ENCODE data around the gene BTRC. TPM values are rescaled to one million over a fixed set of nuclear protein-coding genes. Genes with fewer than 3 reads are reported as not detected.
A peak's percentile ranks its signal among the peaks of the same experiment; 100 is the strongest.

The BTRC gene
- total RNA-seq, 1 donor from 2014 or later, result 0.96 TPM

- H3K36me3 ChIP-seq, result peaks cover 0 to 4% of the 10 kb centered on the region in 2 donors
Measured at GRCh38 chr10:101569622-101570427, 215.9 kb downstream of the BTRC start.

GRCh38 chr10:101570428-101571270 is 216.7 kb downstream of the BTRC start:
- peaks cover 0 to 7% of the 10 kb centered on the region in 2 donors for H3K36me3 ChIP-seq
- peaks cover 0 to 7% of the 10 kb centered on the region in 2 donors for H3K9me3 ChIP-seq
- DNase-seq (ENCODE audit: low spot score in 2 of 2), result no peak
- TF ChIP-seq CTCF (IDR thresholded peaks at IDR 0.05), result no peak
- H3K4me1 ChIP-seq, result peaks cover 0 to 17% of the 10 kb centered on the region in 2 donors
- intact Hi-C loops (cut with DNase I), result loop anchor here (1.0 to 5.0 kb wide), 3 partner anchors 218 to 410 kb away; partner anchors contain the start of gene BTRC
- no peak overlapping the region for H3K27ac ChIP-seq
- peaks cover 12% of the 10 kb centered on the region for H3K27me3 ChIP-seq
- H3K4me3 ChIP-seq, result peak overlapping the region; percentile 66 to 77

More at GRCh38 chr10:101569622-101570427, 215.9 kb downstream of the BTRC start:
- TF ChIP-seq CTCF (IDR thresholded peaks at IDR 0.05), result peak; percentile 69 to 98 (median 96)
- intact Hi-C loops (cut with DNase I), result loop anchor here (1.0 to 10.0 kb wide), 4 partner anchors 218 to 409 kb away; partner anchors contain the start of gene BTRC
- peaks cover 0 to 17% of the 10 kb centered on the region in 2 donors for H3K4me1 ChIP-seq
- DNase-seq (ENCODE audit: low spot score in 2 of 2), result peak in 1 of 2 donors; percentile 85
- H3K9me3 ChIP-seq, result peaks cover 0 to 7% of the 10 kb centered on the region in 2 donors
- H3K4me3 ChIP-seq, result peak overlapping the region; percentile 66 to 77
- H3K27ac ChIP-seq, result no peak overlapping the region
- peaks cover 12% of the 10 kb centered on the region for H3K27me3 ChIP-seq

- TF ChIP-seq CTCF (IDR thresholded peaks at IDR 0.05), result no peak
- no peak overlapping the region for H3K4me3 ChIP-seq
- H3K36me3 ChIP-seq, result peaks cover 0 to 7% of the 10 kb centered on the region in 2 donors
- H3K27me3 ChIP-seq, result peaks cover 9% of the 10 kb centered on the region
- H3K9me3 ChIP-seq, result peaks cover 0 to 7% of the 10 kb centered on the region in 2 donors
- H3K4me1 ChIP-seq, result peaks cover 0 to 16% of the 10 kb centered on the region in 2 donors
- DNase-seq (ENCODE audit: low spot score in 2 of 2), result no peak
- H3K27ac ChIP-seq, result no peak overlapping the region
- intact Hi-C loops (cut with DNase I), result loop anchor here (2.0 to 5.0 kb wide), 2 partner anchors 219 to 411 kb away; partner anchors contain the start of gene BTRC
Measured at GRCh38 chr10:101571271-101571925, 217.4 kb downstream of the BTRC start.

- Histone ChIP-seq H3K9me3 (peaks cover 0 to 7% of the 10 kb centered on the region in 2 donors), H3K36me3 (peaks cover 0 to 12% of the 10 kb centered on the region in 2 donors), H3K27me3 (peaks cover 2% of the 10 kb centered on the region), H3K27ac (no peak overlapping the region), H3K4me3 (no peak overlapping the region), H3K4me1 (peaks cover 0 to 11% of the 10 kb centered on the region in 2 donors)
- no peak for TF ChIP-seq CTCF (IDR thresholded peaks at IDR 0.05)
- no peak for DNase-seq (ENCODE audit: low spot score in 2 of 2)
- intact Hi-C loops (cut with DNase I), result loop anchor here (5.0 kb wide), 1 partner anchor 220 kb away; the partner anchor contains the start of gene BTRC
Measured at GRCh38 chr10:101572126-101572525, 218.2 kb downstream of the BTRC start.

- Histone ChIP-seq H3K27me3 (no peaks in the 10 kb centered on the region), H3K36me3 (peaks cover 0 to 19% of the 10 kb centered on the region in 2 donors), H3K4me1 (peaks cover 0 to 11% of the 10 kb centered on the region in 2 donors), H3K9me3 (peaks cover 0 to 7% of the 10 kb centered on the region in 2 donors), H3K4me3 (no peak overlapping the region), H3K27ac (no peak overlapping the region)
- intact Hi-C loops (cut with DNase I), result loop anchor here (5.0 kb wide), 1 partner anchor 220 kb away; the partner anchor contains the start of gene BTRC
- DNase-seq (ENCODE audit: low spot score in 2 of 2), result no peak
- no peak for TF ChIP-seq CTCF (IDR thresholded peaks at IDR 0.05)
Measured at GRCh38 chr10:101572785-101573184, 218.8 kb downstream of the BTRC start.

Measured in ascending aorta (tissue), 2 donors.